Measurements from ENCODE around the gene C5orf46. TPM values are rescaled to one million over a fixed set of nuclear protein-coding genes. Genes with fewer than 3 reads are reported as not detected.

C5orf46 gene
- polyA plus RNA-seq, 1 experiment = 19.6 TPM

- POLR2A ChIA-PET = no interaction called here
- no peak for DNase-seq (ENCODE audit: low read depth)
- no peak for TF ChIP-seq CTCF (IDR thresholded peaks at IDR 0.05; ENCODE audit: insufficient read depth, low read depth, low read length)
- no peaks in the 10 kb centered on the region for H3K36me3 ChIP-seq (ENCODE audit: control insufficient read depth, insufficient read depth, low read length)
- no peak overlapping the region for H3K4me3 ChIP-seq (ENCODE audit: low read depth, low read length)
- CTCF ChIA-PET = interaction anchor here (0.7 to 1.0 kb wide), 2 partner anchors 13 to 235 kb away, joined by 3 read pairs; no protein-coding TSS in a partner anchor
- no peaks in the 10 kb centered on the region for H3K27me3 ChIP-seq (ENCODE audit: control insufficient read depth, insufficient read depth, low read length)
Measured at GRCh38 chr5:147863454-147864158, 42.7 kb downstream of the C5orf46 start.

- Histone ChIP-seq H3K27me3 (ENCODE audit: control insufficient read depth, insufficient read depth, low read length) (no peaks in the 10 kb centered on the region), H3K4me3 (ENCODE audit: low read depth, low read length) (no peak overlapping the region), H3K36me3 (ENCODE audit: control insufficient read depth, insufficient read depth, low read length) (no peaks in the 10 kb centered on the region)
- POLR2A ChIA-PET = interaction anchor here (0.6 kb wide), 1 partner anchor 79 kb away, joined by 4 read pairs; no protein-coding TSS in a partner anchor
- TF ChIP-seq CTCF (IDR thresholded peaks at IDR 0.05; ENCODE audit: insufficient read depth, low read depth, low read length) = no peak
- DNase-seq (ENCODE audit: low read depth) = no peak
- CTCF ChIA-PET = no interaction called here
Measured at GRCh38 chr5:147860641-147861025, 45.7 kb downstream of the C5orf46 start.

- no peak for DNase-seq (ENCODE audit: low read depth)
- Histone ChIP-seq H3K27me3 (ENCODE audit: control insufficient read depth, insufficient read depth, low read length) (no peaks in the 10 kb centered on the region), H3K4me3 (ENCODE audit: low read depth, low read length) (no peak overlapping the region), H3K36me3 (ENCODE audit: control insufficient read depth, insufficient read depth, low read length) (no peaks in the 10 kb centered on the region)
- ChIA-PET CTCF (no interaction called here), POLR2A (no interaction called here)
- no peak for TF ChIP-seq CTCF (IDR thresholded peaks at IDR 0.05; ENCODE audit: insufficient read depth, low read depth, low read length)
Measured at GRCh38 chr5:147859962-147860640, 46.2 kb downstream of the C5orf46 start.

- POLR2A ChIA-PET = no interaction called here
- Histone ChIP-seq H3K36me3 (ENCODE audit: control insufficient read depth, insufficient read depth, low read length) (no peaks in the 10 kb centered on the region), H3K4me3 (ENCODE audit: low read depth, low read length) (no peak overlapping the region), H3K27me3 (ENCODE audit: control insufficient read depth, insufficient read depth, low read length) (no peaks in the 10 kb centered on the region)
- TF ChIP-seq CTCF (IDR thresholded peaks at IDR 0.05; ENCODE audit: insufficient read depth, low read depth, low read length) = no peak
- CTCF ChIA-PET = interaction anchor here (0.9 to 3.5 kb wide), 6 partner anchors 10 to 79 kb away, joined by 3 to 27 read pairs (median 4); no protein-coding TSS in a partner anchor
- DNase-seq (ENCODE audit: low read depth) = no peak
Measured at GRCh38 chr5:147858565-147858964, 47.8 kb downstream of the C5orf46 start.

GRCh38 chr5:147857302-147858129, 48.8 kb downstream of the C5orf46 start:
- Histone ChIP-seq H3K36me3 (ENCODE audit: control insufficient read depth, insufficient read depth, low read length) (no peaks in the 10 kb centered on the region), H3K4me3 (ENCODE audit: low read depth, low read length) (no peak overlapping the region), H3K27me3 (ENCODE audit: control insufficient read depth, insufficient read depth, low read length) (no peaks in the 10 kb centered on the region)
- peak; percentile 86 for TF ChIP-seq CTCF (IDR thresholded peaks at IDR 0.05; ENCODE audit: insufficient read depth, low read depth, low read length)
- CTCF ChIA-PET = interaction anchor here (0.6 to 3.5 kb wide), 11 partner anchors 9 to 892 kb away, joined by 3 to 27 read pairs (median 4); partner anchors contain the start of gene SCGB3A2
- DNase-seq (ENCODE audit: low read depth) = peak; percentile 2
- POLR2A ChIA-PET = no interaction called here

Measured in BJ (cell line).